HL-60 (cell line): ENCODE data around the gene MERTK.

Experiments
- DNase-seq, 2 experiments: peaks; one replicate each; pipeline ENCODE4 v3.0.0-alpha.2; 2010 to 2020; ENCODE audit warnings: low read depth in 1 of 2, low spot score in 1 of 2
- H3K27ac ChIP-seq: fragments of 250-450 bp; sonication (Bioruptor Pico); replicated peaks from 2 replicates; pipeline ENCODE4 v1.5.1; 2020; ENCODE audit warnings: mild to moderate bottlenecking, moderate library complexity
- H3K27me3 ChIP-seq: fragments of 250-450 bp; sonication (Bioruptor Pico); 2 replicates; pipeline ENCODE4 v1.5.1; 2021; ENCODE audit warnings: mild to moderate bottlenecking, moderate library complexity; ENCODE audit not compliant: insufficient read depth, poor library complexity, severe bottlenecking
- H3K4me3 ChIP-seq: replicated peaks from 2 replicates; pipeline ENCODE4 v1.5.1; 2011; ENCODE audit warnings: mild to moderate bottlenecking, control low read depth, low read length; ENCODE audit not compliant: insufficient read depth
- GABPA ChIP-seq: IDR thresholded peaks from 2 replicates; pipeline ENCODE4 v1.6.1; 2012; ENCODE audit warnings: low read depth
- POLR2AphosphoS5 ChIP-seq: IDR thresholded peaks from 2 replicates; pipeline ENCODE4 v1.6.1; 2012; ENCODE audit warnings: low read depth
- SPI1 ChIP-seq: IDR thresholded peaks from 2 replicates; pipeline ENCODE4 v1.6.1; 2012; ENCODE audit warnings: low read depth, mild to moderate bottlenecking, borderline replicate concordance
- TF ChIP-seq, protein P1 (sequence below): IDR thresholded peaks from 2 replicates; pipeline ENCODE4 v1.6.1; 2012; ENCODE audit warnings: low read depth; ENCODE audit not compliant: insufficient replicate concordance
- TF ChIP-seq, protein P2 (sequence below): IDR thresholded peaks from one replicate; pipeline ENCODE4 v1.5.1; 2011; ENCODE audit warnings: low read length, control low read depth, inconsistent platforms; ENCODE audit not compliant: insufficient read depth

MERTK gene

DNA sequence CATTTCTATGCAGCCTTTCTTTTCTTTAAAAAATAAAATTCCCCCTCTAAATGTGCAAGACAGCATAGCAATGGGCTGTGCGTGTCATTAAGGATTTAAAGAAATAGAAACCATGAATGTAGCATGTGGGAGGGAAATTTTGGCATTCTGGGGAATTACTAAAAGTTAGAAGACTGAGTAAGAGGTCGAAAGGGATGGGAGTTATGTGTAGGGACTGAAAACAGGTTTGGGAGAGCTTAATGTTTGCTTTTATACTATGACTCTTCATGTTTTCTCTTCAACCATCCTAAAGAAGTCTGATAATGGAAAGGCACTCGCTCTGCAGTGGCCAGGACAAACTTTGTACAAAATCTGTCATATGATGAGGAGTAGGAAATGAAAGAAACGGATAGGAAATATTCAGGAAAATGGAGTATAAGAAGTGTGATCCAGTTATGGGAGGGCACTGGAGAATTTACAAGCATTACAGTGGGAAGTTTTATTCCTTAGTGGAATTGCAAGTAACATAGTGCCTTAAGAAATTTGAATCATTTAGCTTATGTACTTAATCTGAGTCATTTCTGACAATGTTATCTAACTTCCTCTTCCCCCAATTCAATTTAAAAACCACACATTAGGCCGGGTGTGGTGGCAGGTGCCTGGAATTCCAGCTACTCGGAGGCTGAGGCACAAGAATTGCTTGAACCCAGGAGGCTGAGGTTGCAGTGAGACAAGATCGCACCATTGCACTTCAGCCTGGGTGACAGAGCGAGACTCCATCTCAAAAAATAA is 177.3 kb downstream of the MERTK start:
- Histone ChIP-seq H3K4me3 (no peak overlapping the region), H3K27ac (no peak overlapping the region), H3K27me3 (no peaks in the 10 kb centered on the region)
- DNase-seq: no peak
- no peak for TF ChIP-seq SPI1
- TF ChIP-seq, protein P1, sequence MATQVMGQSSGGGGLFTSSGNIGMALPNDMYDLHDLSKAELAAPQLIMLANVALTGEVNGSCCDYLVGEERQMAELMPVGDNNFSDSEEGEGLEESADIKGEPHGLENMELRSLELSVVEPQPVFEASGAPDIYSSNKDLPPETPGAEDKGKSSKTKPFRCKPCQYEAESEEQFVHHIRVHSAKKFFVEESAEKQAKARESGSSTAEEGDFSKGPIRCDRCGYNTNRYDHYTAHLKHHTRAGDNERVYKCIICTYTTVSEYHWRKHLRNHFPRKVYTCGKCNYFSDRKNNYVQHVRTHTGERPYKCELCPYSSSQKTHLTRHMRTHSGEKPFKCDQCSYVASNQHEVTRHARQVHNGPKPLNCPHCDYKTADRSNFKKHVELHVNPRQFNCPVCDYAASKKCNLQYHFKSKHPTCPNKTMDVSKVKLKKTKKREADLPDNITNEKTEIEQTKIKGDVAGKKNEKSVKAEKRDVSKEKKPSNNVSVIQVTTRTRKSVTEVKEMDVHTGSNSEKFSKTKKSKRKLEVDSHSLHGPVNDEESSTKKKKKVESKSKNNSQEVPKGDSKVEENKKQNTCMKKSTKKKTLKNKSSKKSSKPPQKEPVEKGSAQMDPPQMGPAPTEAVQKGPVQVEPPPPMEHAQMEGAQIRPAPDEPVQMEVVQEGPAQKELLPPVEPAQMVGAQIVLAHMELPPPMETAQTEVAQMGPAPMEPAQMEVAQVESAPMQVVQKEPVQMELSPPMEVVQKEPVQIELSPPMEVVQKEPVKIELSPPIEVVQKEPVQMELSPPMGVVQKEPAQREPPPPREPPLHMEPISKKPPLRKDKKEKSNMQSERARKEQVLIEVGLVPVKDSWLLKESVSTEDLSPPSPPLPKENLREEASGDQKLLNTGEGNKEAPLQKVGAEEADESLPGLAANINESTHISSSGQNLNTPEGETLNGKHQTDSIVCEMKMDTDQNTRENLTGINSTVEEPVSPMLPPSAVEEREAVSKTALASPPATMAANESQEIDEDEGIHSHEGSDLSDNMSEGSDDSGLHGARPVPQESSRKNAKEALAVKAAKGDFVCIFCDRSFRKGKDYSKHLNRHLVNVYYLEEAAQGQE: no peak
- TF ChIP-seq, protein P2, sequence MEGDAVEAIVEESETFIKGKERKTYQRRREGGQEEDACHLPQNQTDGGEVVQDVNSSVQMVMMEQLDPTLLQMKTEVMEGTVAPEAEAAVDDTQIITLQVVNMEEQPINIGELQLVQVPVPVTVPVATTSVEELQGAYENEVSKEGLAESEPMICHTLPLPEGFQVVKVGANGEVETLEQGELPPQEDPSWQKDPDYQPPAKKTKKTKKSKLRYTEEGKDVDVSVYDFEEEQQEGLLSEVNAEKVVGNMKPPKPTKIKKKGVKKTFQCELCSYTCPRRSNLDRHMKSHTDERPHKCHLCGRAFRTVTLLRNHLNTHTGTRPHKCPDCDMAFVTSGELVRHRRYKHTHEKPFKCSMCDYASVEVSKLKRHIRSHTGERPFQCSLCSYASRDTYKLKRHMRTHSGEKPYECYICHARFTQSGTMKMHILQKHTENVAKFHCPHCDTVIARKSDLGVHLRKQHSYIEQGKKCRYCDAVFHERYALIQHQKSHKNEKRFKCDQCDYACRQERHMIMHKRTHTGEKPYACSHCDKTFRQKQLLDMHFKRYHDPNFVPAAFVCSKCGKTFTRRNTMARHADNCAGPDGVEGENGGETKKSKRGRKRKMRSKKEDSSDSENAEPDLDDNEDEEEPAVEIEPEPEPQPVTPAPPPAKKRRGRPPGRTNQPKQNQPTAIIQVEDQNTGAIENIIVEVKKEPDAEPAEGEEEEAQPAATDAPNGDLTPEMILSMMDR: no peak
- TF ChIP-seq POLR2AphosphoS5: no peak
- no peak for TF ChIP-seq GABPA

DNA sequence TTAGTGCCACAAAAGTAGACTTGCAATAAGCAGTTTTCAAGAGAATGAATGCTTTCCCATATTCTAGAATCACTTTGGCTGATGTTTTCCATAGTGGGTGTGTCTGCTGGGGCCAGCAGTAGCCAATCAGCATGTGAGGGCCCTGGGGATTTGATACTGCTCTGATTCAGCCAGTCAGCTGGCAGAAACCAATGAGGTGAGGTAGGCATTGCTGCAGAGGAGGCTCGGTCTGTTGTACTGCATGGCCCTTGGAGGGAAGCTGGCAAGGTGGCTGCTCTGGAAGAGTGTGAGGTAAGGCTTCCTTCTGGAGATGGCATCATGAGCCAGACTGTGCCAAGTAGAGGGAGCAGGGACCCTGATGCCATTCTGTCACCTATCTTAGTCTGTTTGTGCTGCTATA is 179.4 kb downstream of the MERTK start:
- no peak for TF ChIP-seq SPI1
- TF ChIP-seq GABPA: no peak
- TF ChIP-seq, protein P2: no peak
- TF ChIP-seq, protein P1: no peak
- TF ChIP-seq POLR2AphosphoS5: no peak
- H3K27me3 ChIP-seq: no peaks in the 10 kb centered on the region
- no peak for DNase-seq
- H3K4me3 ChIP-seq: no peak overlapping the region
- no peak overlapping the region for H3K27ac ChIP-seq
